ENCODE results near the gene TIAM1. TPM values are rescaled to one million over a fixed set of nuclear protein-coding genes. Genes with fewer than 3 reads are reported as not detected.
A peak's percentile ranks its signal among the peaks of the same experiment; 100 is the strongest.

The TIAM1 gene
- total RNA-seq, 2 donors from 2014 or later: 6.0 to 38.1 TPM

- H3K9me3 ChIP-seq: no peaks in the 10 kb centered on the region
- H3K27me3 ChIP-seq (replicated peaks; ENCODE audit: insufficient read depth): peaks cover 3% of the 10 kb centered on the region
- H3K36me3 ChIP-seq: no peaks in the 10 kb centered on the region
- intact Hi-C loops (cut with DNase I): no loop called here
- peak overlapping the region in 1 of 2 donors; percentile 19 for H3K4me3 ChIP-seq
- no peak for DNase-seq (ENCODE audit: low spot score)
- no peak for TF ChIP-seq POLR2A (IDR thresholded peaks at IDR 0.05)
- no peak for TF ChIP-seq POLR2AphosphoS5 (IDR thresholded peaks at IDR 0.05)
- TF ChIP-seq, protein P1, sequence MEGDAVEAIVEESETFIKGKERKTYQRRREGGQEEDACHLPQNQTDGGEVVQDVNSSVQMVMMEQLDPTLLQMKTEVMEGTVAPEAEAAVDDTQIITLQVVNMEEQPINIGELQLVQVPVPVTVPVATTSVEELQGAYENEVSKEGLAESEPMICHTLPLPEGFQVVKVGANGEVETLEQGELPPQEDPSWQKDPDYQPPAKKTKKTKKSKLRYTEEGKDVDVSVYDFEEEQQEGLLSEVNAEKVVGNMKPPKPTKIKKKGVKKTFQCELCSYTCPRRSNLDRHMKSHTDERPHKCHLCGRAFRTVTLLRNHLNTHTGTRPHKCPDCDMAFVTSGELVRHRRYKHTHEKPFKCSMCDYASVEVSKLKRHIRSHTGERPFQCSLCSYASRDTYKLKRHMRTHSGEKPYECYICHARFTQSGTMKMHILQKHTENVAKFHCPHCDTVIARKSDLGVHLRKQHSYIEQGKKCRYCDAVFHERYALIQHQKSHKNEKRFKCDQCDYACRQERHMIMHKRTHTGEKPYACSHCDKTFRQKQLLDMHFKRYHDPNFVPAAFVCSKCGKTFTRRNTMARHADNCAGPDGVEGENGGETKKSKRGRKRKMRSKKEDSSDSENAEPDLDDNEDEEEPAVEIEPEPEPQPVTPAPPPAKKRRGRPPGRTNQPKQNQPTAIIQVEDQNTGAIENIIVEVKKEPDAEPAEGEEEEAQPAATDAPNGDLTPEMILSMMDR (IDR thresholded peaks at IDR 0.05): no peak
- H3K27ac ChIP-seq: no peak overlapping the region
- WGBS: 18% methylated on average over 2 of the region's 2 CpGs
- H3K4me1 ChIP-seq (replicated peaks): no peaks in the 10 kb centered on the region
These were observed 991 bp downstream of the TIAM1 start for GRCh38 chr21:31343030-31343510.

- Histone ChIP-seq H3K27ac (no peak overlapping the region), H3K36me3 (no peaks in the 10 kb centered on the region), H3K27me3 (replicated peaks; ENCODE audit: insufficient read depth) (peaks cover 3% of the 10 kb centered on the region), H3K9me3 (no peaks in the 10 kb centered on the region), H3K4me3 (no peak overlapping the region), H3K4me1 (replicated peaks) (no peaks in the 10 kb centered on the region)
- intact Hi-C loops (cut with DNase I): no loop called here
- DNase-seq (ENCODE audit: low spot score): no peak
- TF ChIP-seq POLR2AphosphoS5 (IDR thresholded peaks at IDR 0.05) (no peak), POLR2A (IDR thresholded peaks at IDR 0.05) (no peak)
- TF ChIP-seq, protein P1 (IDR thresholded peaks at IDR 0.05): no peak
- 65% methylated on average over 3 of the region's 3 CpGs for WGBS
These were observed 1.7 kb downstream of the TIAM1 start for GRCh38 chr21:31342348-31342747.

DNA sequence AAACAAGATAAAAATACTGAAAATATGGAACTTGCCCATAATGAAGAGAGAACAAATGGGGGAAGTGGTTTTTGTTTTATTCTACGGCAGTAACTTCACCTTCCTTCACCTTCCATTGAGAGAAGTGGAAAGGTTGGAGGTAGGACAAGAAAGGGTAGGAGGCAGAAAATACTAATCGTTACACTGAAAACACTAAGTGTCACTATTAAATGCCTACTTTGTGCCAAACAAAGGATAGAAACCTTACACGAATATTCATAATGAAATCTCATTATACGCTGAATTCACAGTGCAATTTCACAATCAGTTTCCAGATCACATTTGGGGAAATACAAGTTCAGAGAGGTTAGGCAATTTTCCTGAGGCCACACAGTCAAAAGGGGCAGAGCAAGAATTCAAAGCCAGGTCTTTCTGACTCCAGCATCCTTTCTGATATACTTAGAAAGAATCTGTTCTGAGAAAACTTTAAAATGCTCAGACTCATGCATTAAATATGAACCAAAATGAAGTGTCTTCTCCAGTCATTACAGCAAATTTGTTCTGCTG lies 3.0 kb downstream of the TIAM1 start:
- no peak for TF ChIP-seq POLR2A (IDR thresholded peaks at IDR 0.05)
- TF ChIP-seq, protein P1 (IDR thresholded peaks at IDR 0.05): no peak
- no peak for TF ChIP-seq POLR2AphosphoS5 (IDR thresholded peaks at IDR 0.05)
- Histone ChIP-seq H3K9me3 (no peaks in the 10 kb centered on the region), H3K4me3 (no peak overlapping the region), H3K36me3 (no peaks in the 10 kb centered on the region), H3K4me1 (replicated peaks) (no peaks in the 10 kb centered on the region), H3K27me3 (replicated peaks; ENCODE audit: insufficient read depth) (peaks cover 3% of the 10 kb centered on the region), H3K27ac (no peak overlapping the region)
- 90% methylated on average over 4 of the region's 4 CpGs for WGBS
- intact Hi-C loops (cut with DNase I): no loop called here
- DNase-seq (ENCODE audit: low spot score): no peak

DNA sequence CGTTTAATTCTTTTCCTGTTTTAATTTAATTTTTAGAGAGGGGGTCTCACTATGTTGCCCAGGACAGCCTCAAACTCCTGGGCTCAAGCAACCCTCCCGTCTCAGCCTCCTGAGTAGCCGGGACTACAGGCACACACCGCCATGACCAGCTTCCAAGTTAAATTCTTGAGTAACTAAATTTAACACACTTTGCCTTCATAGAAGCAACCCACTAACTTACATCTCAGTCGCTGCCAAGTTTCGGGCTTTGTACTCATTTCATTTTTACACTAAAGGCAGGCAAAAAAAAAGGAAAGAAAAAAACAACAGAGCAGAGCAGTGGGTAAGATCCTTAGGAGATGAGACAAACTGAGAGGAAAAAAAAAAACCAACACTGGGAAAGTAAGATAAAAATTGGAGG lies 3.5 kb downstream of the TIAM1 start:
- no peaks in the 10 kb centered on the region for H3K36me3 ChIP-seq
- DNase-seq (ENCODE audit: low spot score): no peak
- no peaks in the 10 kb centered on the region for H3K9me3 ChIP-seq
- 92% methylated on average over 6 of the region's 6 CpGs for WGBS
- H3K4me3 ChIP-seq: no peak overlapping the region
- no peaks in the 10 kb centered on the region for H3K4me1 ChIP-seq (replicated peaks)
- no peak overlapping the region for H3K27ac ChIP-seq
- intact Hi-C loops (cut with DNase I): no loop called here
- H3K27me3 ChIP-seq (replicated peaks; ENCODE audit: insufficient read depth): peaks cover 3% of the 10 kb centered on the region
- TF ChIP-seq POLR2A (IDR thresholded peaks at IDR 0.05): no peak
- TF ChIP-seq POLR2AphosphoS5 (IDR thresholded peaks at IDR 0.05): no peak
- TF ChIP-seq, protein P1 (IDR thresholded peaks at IDR 0.05): no peak

GRCh38 chr21:31339721-31340120 lies 4.3 kb downstream of the TIAM1 start:
- no peak overlapping the region for H3K4me3 ChIP-seq
- WGBS: 87% methylated on average over 4 of the region's 4 CpGs
- peaks cover 3% of the 10 kb centered on the region for H3K27me3 ChIP-seq (replicated peaks; ENCODE audit: insufficient read depth)
- H3K27ac ChIP-seq: no peak overlapping the region
- H3K4me1 ChIP-seq (replicated peaks): no peaks in the 10 kb centered on the region
- no peaks in the 10 kb centered on the region for H3K9me3 ChIP-seq
- TF ChIP-seq POLR2A (IDR thresholded peaks at IDR 0.05): no peak
- TF ChIP-seq POLR2AphosphoS5 (IDR thresholded peaks at IDR 0.05): no peak
- TF ChIP-seq, protein P1 (IDR thresholded peaks at IDR 0.05): no peak
- DNase-seq (ENCODE audit: low spot score): no peak
- intact Hi-C loops (cut with DNase I): no loop called here
- no peaks in the 10 kb centered on the region for H3K36me3 ChIP-seq

Data from prostate gland (tissue), 2 donors.